NCI-H345 treated with DMSO at 0.1 percent for 48 hours (cell line): ENCODE measurements around the gene GSTM4.

Source experiments
- DNase-seq: peaks from one replicate; lab custom pipeline; 2025; ENCODE audit not compliant: unreplicated experiment; lab: John Stamatoyannopoulos, UW

GSTM4 gene

DNA sequence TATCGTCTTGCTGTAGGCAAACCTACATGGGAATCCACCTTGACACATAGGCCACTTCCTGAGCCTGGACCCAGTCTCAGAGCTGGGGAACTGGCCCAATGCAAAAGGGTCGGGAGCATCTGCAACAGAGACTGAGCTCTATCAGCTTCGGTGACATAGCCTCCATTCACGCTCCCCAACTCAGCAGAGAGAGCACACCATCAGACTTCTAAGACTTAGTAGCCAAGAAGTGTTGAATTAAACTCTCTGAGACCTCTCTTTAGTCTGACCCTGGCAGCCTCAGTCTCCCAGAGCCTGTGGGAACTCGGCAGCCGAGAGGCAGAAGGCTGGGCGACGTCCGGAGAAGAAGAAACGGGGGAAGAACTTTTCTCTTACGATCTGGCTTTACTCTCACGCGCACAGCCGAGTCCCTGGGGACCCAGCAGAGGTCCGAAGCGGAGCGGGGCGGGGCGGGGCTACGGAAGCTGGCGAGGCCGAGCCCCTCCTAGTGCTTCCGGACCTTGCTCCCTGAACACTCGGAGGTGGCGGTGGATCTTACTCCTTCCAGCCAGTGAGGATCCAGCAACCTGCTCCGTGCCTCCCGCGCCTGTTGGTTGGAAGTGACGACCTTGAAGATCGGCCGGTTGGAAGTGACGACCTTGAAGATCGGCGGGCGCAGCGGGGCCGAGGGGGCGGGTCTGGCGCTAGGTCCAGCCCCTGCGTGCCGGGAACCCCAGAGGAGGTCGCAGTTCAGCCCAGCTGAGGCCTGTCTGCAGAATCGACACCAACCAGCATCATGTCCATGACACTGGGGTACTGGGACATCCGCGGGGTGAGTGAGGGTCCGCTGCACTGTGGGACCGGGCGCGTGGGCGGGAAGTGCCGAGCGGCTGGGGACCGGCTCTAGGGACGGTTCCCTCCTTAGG, at the start of gene GSTM4:
Gene GSTM4 (plus strand): TSS at position 485 of the 905 bp plus-strand sequence. CDS start 291 bp downstream, at position 776.
- DNase-seq: peak; percentile 46

DNA sequence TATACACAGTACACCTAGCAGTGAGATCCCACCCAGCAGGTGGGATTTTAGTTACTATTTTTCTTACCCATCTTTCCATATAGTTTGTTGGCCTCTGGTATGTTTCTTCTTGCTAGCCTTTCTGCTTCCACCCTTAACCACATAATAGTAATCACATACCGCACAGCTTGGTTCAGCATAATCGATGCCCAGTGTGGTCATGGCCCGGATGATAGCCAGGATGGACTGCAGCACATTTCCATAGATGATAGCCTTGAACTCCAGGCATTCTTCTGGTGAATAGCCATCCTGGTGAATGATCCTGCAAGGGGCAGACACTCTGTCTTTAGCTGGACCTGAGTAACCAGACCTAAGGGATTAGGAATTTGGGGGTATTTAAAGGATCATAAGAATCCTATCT, 46.0 kb upstream of the GSTM4 start:
- no peak for DNase-seq

GRCh38 chr1:109610609-109611307, 45.1 kb upstream of the GSTM4 start:
- DNase-seq: no peak

GRCh38 chr1:109611308-109611990, 44.5 kb upstream of the GSTM4 start:
- no peak for DNase-seq

- no peak for DNase-seq
These were observed 42.3 kb upstream of the GSTM4 start for GRCh38 chr1:109613361-109614147.

DNA sequence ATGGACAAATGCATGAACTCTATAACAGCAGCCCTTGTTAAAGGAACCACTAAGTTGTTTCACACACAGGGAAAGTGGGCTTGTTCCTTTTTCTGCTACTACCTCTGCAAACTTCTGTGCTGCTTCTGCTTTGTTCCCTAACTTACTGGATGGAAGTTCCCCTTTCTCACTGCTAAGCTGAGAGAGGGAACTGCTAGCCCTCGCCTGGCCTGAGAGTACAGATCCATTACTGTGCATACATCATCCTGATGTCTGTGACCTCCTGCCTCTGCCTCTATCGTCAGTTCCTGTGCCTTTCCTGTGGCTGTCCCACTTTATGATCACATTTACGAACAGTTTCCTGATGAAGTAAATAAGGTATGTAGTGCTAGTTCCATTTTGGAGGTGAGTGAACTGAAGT, 40.0 kb upstream of the GSTM4 start:
- no peak for DNase-seq

- DNase-seq: no peak
These were observed 39.5 kb upstream of the GSTM4 start for GRCh38 chr1:109616391-109616790.

DNA sequence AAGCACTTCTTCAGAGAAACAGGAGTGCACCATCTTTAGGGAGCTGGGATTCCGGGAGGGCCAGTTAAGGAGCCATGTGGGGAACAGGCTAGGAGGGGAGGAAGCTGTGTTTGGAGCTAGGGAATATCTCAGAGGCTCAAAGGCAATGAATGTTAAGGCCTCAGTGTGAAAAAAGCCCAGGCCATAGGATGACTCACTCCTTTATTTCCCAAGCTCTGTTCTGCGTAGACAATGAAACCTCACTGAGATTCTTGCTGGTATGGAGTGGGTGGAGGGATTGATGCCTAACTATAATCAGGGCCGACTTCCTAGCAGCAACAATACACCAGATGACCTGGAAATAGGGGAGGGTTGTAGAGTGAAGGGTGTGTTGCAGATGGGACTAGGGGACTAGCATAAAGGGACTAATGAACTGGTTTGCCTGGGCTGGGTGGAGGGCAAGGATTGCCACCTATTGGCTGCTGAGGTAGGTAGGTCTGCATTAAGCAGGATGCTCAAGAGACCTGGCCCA, 38.6 kb upstream of the GSTM4 start:
- no peak for DNase-seq

DNA sequence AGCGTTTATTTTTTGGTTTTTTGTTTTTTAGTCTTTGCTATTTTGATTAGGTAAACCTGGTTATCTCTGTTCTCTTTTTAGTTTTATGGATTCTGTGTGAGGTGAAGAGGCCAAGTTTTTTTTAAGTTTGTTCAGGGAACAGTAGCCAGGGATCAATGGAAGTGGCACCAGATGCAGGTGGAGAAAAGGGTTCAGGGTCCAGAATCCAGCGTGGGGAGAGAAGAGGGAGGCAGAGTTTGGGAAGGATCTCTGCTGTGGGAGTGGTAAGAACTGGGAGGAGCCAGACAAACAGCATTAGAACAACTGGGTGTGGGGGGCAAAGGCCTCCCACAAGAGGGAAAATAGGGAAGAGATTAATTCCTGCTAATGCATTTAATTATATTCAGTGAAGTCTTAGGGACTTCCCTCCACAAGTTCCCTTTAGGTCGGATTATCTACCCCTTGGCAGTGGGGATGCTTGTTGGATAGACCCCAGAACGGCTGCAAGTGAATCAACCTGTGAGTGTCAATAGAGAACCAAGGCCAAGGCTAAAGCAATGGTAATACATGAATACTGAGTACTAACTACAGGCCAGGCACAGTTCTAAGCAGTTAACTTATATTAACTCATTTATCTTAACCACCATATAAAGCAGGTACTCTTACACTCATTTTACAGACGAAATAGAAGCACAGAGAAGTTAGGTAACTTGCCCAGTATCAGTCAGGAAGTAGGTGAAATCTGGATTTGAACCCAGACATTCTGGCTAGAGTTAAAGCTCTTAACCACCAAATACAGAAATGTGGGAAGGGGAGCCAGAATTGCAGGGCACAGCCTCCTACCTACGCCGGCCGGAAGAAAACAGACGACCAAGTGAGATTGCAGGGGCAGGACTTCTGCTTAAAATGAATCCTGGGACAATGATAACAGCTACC, 37.0 kb upstream of the GSTM4 start:
- no peak for DNase-seq

GRCh38 chr1:109619576-109620400, 36.1 kb upstream of the GSTM4 start, which contains the start of the genes AMPD2 and GNAT2:
Gene AMPD2 (plus strand): TSS chr1:109619837. CDS start chr1:109621176, 1,339 bp downstream.
Gene GNAT2 (minus strand): TSS chr1:109619616. CDS start chr1:109612870, 6,746 bp downstream.
- peak; percentile 38 for DNase-seq

DNA sequence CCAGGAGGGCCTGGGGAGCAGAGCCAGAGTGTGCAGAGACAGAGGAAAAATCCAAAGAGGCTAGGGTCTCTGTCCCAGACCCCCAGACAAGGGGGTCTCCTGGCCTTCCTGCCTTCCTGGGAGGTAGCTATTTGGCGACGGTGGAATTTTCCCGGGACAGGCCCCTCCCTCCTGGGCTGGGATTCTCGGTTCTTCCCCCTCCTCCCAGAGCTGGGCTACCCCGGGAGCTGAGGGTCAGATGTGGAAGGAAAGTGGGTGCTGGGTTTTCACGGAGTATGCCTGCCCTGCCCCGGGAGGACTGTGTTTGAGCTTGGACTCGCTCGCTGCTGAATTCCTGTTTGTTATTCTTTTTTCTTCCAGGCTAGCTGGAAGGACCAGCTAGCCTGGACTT, 35.5 kb upstream of the GSTM4 start:
- DNase-seq: no peak

- DNase-seq: peak; percentile 72
These were observed 35.0 kb upstream of the GSTM4 start for GRCh38 chr1:109620841-109621286.

DNA sequence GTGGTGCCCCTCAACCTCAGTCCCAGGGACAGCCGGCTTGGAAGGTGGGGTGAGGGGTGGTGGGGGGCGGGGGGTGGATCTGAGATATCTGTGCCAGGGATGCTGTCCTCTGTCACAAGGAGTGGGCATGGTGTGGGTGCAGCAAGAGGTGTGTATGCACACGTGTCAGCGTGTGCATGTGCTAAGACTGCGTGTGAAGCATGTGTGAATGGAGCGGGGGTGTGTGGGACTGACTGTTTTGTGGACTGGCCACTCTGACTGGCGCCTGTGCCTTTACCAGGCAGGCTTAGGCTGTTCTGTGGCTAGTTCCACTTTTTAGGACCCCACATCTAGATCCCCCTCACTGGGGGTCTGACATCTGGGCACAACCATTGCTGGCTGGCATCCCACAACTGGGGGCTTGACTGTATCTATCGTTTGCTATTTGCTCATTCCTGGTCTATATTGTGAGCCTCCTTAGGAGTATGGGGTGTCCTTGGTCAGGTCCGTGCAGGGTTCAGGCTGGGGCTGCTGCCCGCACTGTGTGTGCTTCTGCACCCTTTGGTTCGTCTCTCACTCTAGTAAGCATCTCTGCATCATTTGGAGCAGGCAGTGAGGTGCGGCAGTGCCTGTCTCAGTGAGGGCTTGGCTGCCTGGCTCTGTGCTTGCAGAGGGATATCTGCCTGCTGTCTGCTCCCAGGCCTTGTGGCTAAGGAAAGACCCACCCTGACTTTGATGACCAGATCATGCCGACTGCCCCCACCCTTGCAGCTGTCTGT, 34.3 kb upstream of the GSTM4 start:
- DNase-seq: no peak

- DNase-seq: no peak
These were observed 33.6 kb upstream of the GSTM4 start for GRCh38 chr1:109622137-109622892.

GRCh38 chr1:109622895-109623294, 33.0 kb upstream of the GSTM4 start:
- no peak for DNase-seq

DNA sequence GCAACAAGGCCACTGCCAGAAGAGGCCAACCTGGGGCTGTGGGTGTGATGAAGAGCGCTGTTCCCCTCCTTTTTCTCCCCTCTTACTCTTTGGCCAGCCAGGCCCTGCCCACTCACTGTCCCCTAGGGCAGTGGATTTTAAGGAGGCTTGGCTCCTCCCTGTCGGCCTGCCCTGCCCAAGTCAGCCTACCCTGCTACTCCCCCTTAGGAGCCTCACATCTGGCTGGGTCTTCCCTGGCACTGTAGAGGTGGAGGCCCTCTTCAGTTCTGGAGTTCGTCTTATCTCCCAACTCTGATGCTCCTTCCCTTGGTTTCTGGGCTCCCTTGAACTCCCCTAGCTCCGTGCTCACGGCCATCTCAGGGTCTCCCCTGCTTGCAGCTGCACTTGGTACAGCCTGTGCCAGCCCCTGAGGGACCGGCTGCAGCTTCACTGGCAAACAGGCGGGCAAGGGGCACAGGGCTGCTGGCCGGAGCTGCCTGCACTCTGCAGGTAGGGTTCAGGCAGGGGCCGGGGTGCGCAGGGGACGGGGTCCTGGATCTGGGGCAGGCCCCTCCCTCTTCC, 32.2 kb upstream of the GSTM4 start:
- DNase-seq: no peak
